NCI-H146 treated with DMSO at 0.1 percent for 48 hours (cell line): Measurements from ENCODE around the gene GPC1.

ENCODE experiments used
- DNase-seq: peaks from one replicate; lab custom pipeline; 2025; ENCODE audit not compliant: unreplicated experiment; lab: John Stamatoyannopoulos, UW

The GPC1 gene

GRCh38 chr2:240511351-240512108, 76.1 kb downstream of the GPC1 start:
- no peak for DNase-seq

DNA sequence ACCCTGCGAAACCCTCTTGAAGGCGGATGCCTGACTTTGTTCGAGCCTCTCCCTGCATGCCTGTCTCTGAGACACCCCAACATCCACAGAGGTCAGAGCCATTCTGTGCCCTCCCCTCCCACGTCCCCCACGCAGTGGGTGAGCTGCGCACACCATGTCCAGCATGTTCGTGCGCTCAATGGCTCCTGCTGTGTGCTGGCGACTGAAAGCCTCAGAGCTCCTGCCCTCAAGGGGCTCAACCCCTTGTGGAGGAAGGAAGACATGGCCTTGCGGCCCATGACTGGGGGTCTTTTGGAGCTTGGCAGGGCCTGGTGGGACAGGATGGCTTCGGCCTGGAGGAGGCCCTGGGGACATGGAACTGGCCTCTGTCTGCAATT, 76.6 kb downstream of the GPC1 start:
- no peak for DNase-seq

DNA sequence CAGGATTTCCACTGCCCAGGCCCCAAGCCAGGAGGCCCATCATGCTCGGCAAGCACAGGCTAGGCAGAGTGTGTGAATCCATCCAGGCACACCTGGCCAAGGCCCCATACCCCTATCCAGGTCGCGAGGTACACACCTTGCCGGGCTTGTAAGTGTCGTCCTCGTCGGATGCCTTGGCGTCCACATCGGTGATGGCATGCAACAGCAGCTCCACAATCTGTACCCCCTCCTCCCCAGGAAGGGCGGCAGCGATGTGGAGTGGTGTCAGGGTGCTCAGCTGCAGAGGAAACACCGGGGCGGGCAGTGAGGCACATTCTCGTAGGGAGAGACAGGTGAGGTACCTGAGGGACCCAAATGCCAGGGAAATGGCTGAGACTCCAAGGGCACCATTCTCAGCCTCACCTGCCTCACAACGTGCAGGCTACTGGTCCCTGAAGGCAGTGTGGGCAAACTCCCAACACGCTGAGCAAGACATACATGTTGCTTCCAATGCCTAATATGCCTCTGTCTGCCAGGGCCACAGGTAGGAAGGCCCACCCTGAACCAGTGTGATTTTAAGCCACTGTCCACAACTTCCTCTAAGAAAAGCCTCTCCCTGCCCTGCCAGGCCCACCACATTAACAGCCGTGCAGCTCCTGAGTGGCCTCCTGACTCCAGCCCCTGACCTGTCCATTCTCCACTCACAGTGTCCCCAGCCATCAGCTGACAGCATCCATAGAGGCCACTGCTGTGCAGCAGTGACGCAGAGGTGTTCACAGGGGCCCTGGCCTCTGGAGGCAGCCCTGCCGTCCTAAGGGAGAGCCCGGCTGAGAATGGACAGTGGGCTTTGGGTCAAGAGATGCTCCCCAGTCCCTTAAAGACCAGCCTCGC, 77.4 kb downstream of the GPC1 start:
- no peak for DNase-seq

DNA sequence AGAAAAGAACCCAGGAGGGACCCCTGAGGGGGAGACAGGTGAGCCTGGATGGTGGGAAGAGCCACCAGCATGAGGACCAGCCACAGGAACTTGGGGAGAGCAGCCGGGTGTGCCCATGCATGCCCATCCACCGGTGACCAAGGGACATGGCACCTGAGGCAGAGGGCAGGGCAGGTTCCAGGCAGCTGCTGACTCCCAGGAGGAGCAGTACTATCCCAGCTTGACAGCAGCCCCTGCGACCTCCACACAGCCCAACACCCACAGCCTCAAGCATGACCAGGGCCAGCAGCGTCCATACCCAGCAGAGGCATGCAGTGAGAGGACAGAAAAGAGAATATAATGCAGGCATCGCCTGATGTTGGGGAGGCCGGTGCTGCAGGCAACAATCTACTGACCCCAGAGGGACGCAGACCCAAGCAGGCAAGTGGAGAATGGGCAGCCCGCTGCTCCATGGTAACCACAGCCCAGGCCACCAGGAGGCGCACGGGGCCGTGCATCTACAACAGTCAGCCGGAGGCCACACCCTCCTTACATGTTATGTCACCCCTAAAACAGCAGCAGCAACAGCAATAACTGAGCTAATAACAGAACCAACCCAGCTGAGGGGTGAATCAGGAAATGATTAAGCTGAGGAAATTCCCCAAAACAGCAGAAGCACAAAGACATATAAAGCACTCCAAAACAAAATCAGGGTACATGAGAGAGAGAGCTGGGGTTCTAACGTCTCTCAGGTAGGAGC, 78.3 kb downstream of the GPC1 start:
- no peak for DNase-seq

- DNase-seq, result no peak
These were observed 79.2 kb downstream of the GPC1 start for GRCh38 chr2:240514631-240515030.

DNA sequence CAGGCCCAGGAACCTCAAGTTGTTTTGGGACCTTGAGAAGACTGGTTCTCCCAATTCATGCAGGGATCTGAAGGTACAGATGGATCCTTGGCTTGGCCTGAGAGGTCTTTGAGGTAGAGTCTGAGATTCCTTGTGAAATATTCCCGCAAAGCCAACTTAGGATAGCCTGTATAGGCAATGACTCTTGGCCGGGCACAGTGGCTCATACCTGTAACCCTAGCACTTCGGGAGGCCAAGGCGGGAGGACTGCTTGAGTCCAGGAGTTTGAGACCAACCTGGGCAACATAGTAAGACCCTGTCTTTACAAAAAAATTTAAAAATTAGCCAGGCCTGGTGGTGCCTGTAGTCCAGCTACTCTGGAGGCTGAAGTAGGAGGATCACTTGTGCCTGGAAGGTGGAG, 81.9 kb downstream of the GPC1 start:
- DNase-seq, result no peak
